Fibroblast of gingiva (primary cell): Measurements from ENCODE around the gene PCBD1.
A peak's percentile ranks its signal among the peaks of the same experiment; 100 is the strongest.

Experiments used
- DNase-seq: peaks from one replicate; pipeline ENCODE4 v3.0.0-alpha.2; 2011; ENCODE audit warnings: low read depth

The PCBD1 gene

GRCh38 chr10:70902661-70903261 is 14.4 kb upstream of the PCBD1 start:
- no peak for DNase-seq

GRCh38 chr10:70901276-70901878 is 13.0 kb upstream of the PCBD1 start:
- no peak for DNase-seq

GRCh38 chr10:70899096-70899495 is 10.7 kb upstream of the PCBD1 start:
- DNase-seq = no peak

GRCh38 chr10:70898687-70899086 is 10.3 kb upstream of the PCBD1 start:
- DNase-seq = no peak

GRCh38 chr10:70896551-70896950 is 8.2 kb upstream of the PCBD1 start:
- DNase-seq = no peak

GRCh38 chr10:70894416-70894815 is 6.1 kb upstream of the PCBD1 start:
- DNase-seq = no peak

- DNase-seq = no peak
These were observed 5.1 kb upstream of the PCBD1 start for GRCh38 chr10:70893227-70894006.

GRCh38 chr10:70892631-70893030 is 4.3 kb upstream of the PCBD1 start:
- DNase-seq = no peak

- no peak for DNase-seq
These were observed 3.3 kb upstream of the PCBD1 start for GRCh38 chr10:70891627-70892026.

- peak; percentile 25 for DNase-seq
These were observed 2.6 kb upstream of the PCBD1 start for GRCh38 chr10:70890917-70891431.

GRCh38 chr10:70889291-70889690 is 926 bp upstream of the PCBD1 start:
- DNase-seq = no peak

- DNase-seq = no peak
These were observed 1.3 kb downstream of the PCBD1 start for GRCh38 chr10:70886921-70887665.

GRCh38 chr10:70885931-70886903 is 2.1 kb downstream of the PCBD1 start:
- DNase-seq = no peak

GRCh38 chr10:70885481-70885880 is 2.9 kb downstream of the PCBD1 start:
- no peak for DNase-seq

GRCh38 chr10:70884741-70885140 is 3.6 kb downstream of the PCBD1 start:
- no peak for DNase-seq

GRCh38 chr10:70880077-70880534 is 8.3 kb downstream of the PCBD1 start:
- peak; percentile 68 for DNase-seq

- DNase-seq = no peak
These were observed 9.2 kb downstream of the PCBD1 start for GRCh38 chr10:70879207-70879606.

GRCh38 chr10:70874061-70874460 is 14.3 kb downstream of the PCBD1 start:
- no peak for DNase-seq

- DNase-seq = no peak
These were observed 16.1 kb downstream of the PCBD1 start for GRCh38 chr10:70872291-70872690.

GRCh38 chr10:70866424-70866823 is 21.9 kb downstream of the PCBD1 start:
- DNase-seq = peak; percentile 29

- DNase-seq = no peak
These were observed 23.4 kb downstream of the PCBD1 start for GRCh38 chr10:70864935-70865334.
